ENCODE data around the gene NINJ1.

Gene NINJ1

DNA sequence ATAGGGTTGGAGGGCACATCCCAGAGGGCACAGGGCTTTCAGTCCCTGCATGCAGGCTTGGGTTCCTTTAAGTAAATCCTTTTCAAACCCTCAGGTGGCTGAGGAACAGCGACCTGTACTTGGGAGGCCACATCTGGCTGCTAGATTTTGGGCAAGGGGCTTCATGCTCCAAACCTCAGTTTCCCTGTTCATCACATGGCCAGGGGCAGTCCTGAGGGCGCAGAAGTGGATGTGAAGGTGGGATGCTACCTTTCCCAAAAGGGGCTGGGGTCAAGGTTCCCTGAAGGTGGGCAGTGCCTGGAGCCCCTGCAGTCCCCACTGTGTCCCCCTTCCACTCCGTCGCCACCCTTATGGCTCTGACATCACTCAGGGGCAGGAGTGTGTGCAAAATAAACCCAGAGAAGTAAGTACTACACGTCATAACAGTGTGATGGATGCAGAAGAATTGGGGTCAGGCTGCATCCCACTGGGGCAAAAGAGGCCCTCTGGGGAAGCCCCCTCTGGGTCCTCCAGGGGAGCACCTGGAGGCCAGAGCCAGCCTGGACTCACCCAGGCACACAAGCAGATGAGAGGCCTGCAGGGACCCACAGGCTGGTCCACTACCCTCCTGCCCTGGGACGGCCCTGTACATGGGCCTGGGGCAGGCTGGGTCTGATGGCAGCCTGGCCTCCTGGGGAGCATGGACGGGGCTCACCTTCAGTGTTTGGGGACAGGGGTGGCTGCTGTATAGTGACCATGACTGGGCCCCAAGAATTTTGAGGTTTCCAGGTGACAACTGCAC lies 40.0 kb downstream of the NINJ1 start:
- no peak for TF ChIP-seq SIN3A (IDR thresholded peaks at IDR 0.05; ENCODE audit: borderline replicate concordance, insufficient read depth, low read length)
- no peak for TF ChIP-seq FOXP2 (optimal IDR thresholded peaks at IDR 0.05; ENCODE audit: borderline replicate concordance, extremely low read depth, extremely low read length, insufficient read depth)
- TF ChIP-seq TAF1 (IDR thresholded peaks at IDR 0.05; ENCODE audit: borderline replicate concordance, insufficient read depth, low read length), result no peak
- TF ChIP-seq POLR2AphosphoS5 (IDR thresholded peaks at IDR 0.05; ENCODE audit: low read depth, low read length), result no peak

- no peak for TF ChIP-seq SIN3A (IDR thresholded peaks at IDR 0.05; ENCODE audit: borderline replicate concordance, insufficient read depth, low read length)
- no peak for TF ChIP-seq REST (IDR thresholded peaks at IDR 0.05; ENCODE audit: insufficient read depth in 1 of 2, low read depth in 2 of 2, low read length in 2 of 2)
- TF ChIP-seq POLR2AphosphoS5 (IDR thresholded peaks at IDR 0.05; ENCODE audit: low read depth, low read length), result no peak
- TF ChIP-seq TAF1 (IDR thresholded peaks at IDR 0.05; ENCODE audit: borderline replicate concordance, insufficient read depth, low read length), result no peak
- no peak for TF ChIP-seq FOXP2 (optimal IDR thresholded peaks at IDR 0.05; ENCODE audit: borderline replicate concordance, extremely low read depth, extremely low read length, insufficient read depth)
Observed at GRCh38 chr9:93093127-93093876, 40.7 kb downstream of the NINJ1 start.

DNA sequence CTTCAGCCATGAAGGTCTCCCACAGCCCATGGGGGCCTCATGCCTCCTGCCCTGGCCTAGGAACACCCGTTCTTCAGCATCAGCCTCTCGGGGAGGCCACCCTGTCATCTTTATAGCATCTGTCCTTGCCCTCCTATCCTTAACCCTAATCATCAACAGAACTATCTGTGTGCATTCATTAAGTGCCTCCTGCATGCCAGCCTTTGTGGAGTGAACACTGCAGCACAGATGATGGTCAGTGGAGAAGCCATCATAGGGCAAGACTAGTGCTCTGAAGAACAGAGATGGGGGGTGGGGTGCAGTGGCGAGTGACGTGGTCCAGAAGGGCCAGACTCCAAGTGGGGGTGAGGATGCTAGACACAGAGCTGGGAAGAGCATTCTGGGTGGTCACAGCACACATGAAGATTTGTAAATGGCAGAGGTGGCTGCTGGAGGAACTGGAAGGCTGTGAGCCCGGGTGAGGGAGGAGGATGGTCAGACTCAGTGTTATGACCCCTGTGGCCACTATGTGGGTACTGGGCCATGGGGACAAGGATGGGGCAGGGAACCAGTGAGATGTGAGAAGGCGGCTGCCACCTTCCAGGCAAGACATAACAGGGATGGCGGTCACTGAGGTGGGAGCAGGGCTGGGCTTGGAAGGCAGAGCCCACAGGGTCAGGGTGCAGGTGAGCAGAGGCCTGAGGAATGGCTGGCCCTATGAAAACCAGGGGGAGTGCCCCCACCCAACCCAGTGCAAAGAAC lies 41.6 kb downstream of the NINJ1 start:
- TF ChIP-seq TAF1 (IDR thresholded peaks at IDR 0.05; ENCODE audit: borderline replicate concordance, insufficient read depth, low read length) (no peak), SIN3A (IDR thresholded peaks at IDR 0.05; ENCODE audit: borderline replicate concordance, insufficient read depth, low read length) (no peak), FOXP2 (optimal IDR thresholded peaks at IDR 0.05; ENCODE audit: borderline replicate concordance, extremely low read depth, extremely low read length, insufficient read depth) (no peak), POLR2AphosphoS5 (IDR thresholded peaks at IDR 0.05; ENCODE audit: low read depth, low read length) (no peak), REST (IDR thresholded peaks at IDR 0.05; ENCODE audit: insufficient read depth in 1 of 2, low read depth in 2 of 2, low read length in 2 of 2) (no peak)

- no peak for TF ChIP-seq REST (IDR thresholded peaks at IDR 0.05; ENCODE audit: insufficient read depth in 1 of 2, low read depth in 2 of 2, low read length in 2 of 2)
- TF ChIP-seq FOXP2 (optimal IDR thresholded peaks at IDR 0.05; ENCODE audit: borderline replicate concordance, extremely low read depth, extremely low read length, insufficient read depth), result no peak
- TF ChIP-seq SIN3A (IDR thresholded peaks at IDR 0.05; ENCODE audit: borderline replicate concordance, insufficient read depth, low read length), result no peak
- TF ChIP-seq POLR2AphosphoS5 (IDR thresholded peaks at IDR 0.05; ENCODE audit: low read depth, low read length), result no peak
- TF ChIP-seq TAF1 (IDR thresholded peaks at IDR 0.05; ENCODE audit: borderline replicate concordance, insufficient read depth, low read length), result no peak
Observed at GRCh38 chr9:93091453-93092081, 42.5 kb downstream of the NINJ1 start.

GRCh38 chr9:93091056-93091452 lies 43.0 kb downstream of the NINJ1 start:
- TF ChIP-seq POLR2AphosphoS5 (IDR thresholded peaks at IDR 0.05; ENCODE audit: low read depth, low read length), result no peak
- no peak for TF ChIP-seq SIN3A (IDR thresholded peaks at IDR 0.05; ENCODE audit: borderline replicate concordance, insufficient read depth, low read length)
- no peak for TF ChIP-seq FOXP2 (optimal IDR thresholded peaks at IDR 0.05; ENCODE audit: borderline replicate concordance, extremely low read depth, extremely low read length, insufficient read depth)
- no peak for TF ChIP-seq TAF1 (IDR thresholded peaks at IDR 0.05; ENCODE audit: borderline replicate concordance, insufficient read depth, low read length)
- no peak for TF ChIP-seq REST (IDR thresholded peaks at IDR 0.05; ENCODE audit: insufficient read depth in 1 of 2, low read depth in 2 of 2, low read length in 2 of 2)
